GM20000 (cell line): ENCODE measurements around the gene CFAP61.
A peak's percentile ranks its signal among the peaks of the same experiment; 100 is the strongest.
"Not testable (repeated sequence)": the region's sequence is repeated elsewhere in the genome, so short reads cannot be mapped to it uniquely, and the experiment has no call there.

Experiments used
- DNase-seq: peaks from one replicate; pipeline ENCODE4 v3.0.0; 2012; ENCODE audit warnings: low spot score
- TF ChIP-seq, protein P1 (sequence below): IDR thresholded peaks from 2 replicates; pipeline ENCODE4 v1.5.1; 2012; ENCODE audit warnings: mild to moderate bottlenecking, control low read depth; ENCODE audit errors: extremely low read depth, missing control alignments

The CFAP61 gene

DNA sequence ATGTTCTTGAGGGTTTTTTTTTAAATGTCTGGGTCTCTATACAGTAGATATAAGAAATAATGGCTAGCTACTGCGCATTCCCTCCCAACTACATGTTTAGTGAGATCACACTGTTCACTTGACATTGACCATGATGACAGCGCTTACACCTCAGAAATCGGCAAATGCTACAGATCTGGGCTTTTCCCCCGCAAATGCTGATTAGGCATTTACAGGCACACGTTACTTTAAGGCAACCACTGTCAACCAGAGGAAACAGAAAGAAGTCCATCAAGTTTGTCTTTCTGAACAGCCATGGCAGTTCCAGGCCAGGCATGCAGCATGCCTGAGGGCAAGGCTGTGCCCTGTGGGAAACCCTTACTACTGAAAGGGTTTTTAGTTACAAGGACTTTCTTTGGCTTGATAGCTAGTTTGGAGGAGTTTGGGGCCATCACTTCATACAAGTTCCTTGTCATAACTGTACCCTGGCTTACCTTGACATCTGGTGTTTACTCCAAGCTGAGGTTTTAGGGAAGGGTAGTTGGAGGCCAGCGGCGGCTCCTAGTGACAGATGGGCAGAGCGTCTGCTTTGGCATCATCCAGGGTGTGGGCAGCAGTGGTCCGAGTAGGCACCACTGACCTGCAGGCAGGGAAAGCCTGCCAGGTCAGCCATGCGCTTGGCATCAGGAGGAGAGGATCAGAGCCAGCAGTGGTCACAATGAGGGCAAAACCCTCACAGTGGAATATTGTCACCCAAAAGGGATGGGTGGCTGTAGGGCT, 43.0 kb downstream of the CFAP61 start:
- DNase-seq = no peak
- TF ChIP-seq, protein P1, sequence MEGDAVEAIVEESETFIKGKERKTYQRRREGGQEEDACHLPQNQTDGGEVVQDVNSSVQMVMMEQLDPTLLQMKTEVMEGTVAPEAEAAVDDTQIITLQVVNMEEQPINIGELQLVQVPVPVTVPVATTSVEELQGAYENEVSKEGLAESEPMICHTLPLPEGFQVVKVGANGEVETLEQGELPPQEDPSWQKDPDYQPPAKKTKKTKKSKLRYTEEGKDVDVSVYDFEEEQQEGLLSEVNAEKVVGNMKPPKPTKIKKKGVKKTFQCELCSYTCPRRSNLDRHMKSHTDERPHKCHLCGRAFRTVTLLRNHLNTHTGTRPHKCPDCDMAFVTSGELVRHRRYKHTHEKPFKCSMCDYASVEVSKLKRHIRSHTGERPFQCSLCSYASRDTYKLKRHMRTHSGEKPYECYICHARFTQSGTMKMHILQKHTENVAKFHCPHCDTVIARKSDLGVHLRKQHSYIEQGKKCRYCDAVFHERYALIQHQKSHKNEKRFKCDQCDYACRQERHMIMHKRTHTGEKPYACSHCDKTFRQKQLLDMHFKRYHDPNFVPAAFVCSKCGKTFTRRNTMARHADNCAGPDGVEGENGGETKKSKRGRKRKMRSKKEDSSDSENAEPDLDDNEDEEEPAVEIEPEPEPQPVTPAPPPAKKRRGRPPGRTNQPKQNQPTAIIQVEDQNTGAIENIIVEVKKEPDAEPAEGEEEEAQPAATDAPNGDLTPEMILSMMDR = no peak

DNA sequence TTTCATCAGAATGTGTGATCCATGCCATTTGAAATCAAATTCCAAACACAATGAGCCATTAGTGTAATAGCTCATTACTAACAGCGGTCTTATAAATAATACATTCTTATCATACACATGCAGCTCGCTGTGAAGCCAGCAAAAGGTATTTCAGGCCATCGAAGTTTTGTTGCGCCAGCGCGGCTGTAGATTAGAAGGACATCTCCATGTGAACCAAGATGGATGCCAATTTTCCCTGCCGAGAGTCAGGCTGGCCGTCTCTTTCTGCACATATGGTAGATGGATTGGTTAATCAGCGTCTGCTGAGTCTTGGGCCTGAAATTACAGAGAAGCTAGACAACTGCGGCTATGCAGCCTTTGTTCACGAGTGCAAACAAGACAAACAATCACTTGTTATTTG, 44.1 kb downstream of the CFAP61 start:
- TF ChIP-seq, protein P1 = no peak
- no peak for DNase-seq

DNA sequence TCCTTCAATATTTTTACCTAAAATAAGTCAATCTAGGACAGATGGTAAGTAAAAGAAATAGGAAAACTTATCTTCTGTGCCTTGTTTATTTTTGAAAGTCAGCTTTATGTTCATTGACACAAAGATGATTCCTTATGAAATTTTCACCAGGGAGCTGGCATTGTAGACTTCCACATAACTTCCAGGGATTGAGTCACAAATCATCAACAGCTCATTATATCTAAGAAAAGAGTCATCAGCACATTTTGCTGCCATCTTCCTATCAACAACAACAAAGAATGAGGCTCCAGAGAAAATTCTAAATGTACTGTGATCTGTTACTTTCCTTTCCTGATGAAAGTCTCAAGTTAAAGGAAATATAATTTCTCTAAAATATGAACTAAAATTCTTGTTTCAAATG, 48.5 kb downstream of the CFAP61 start:
- TF ChIP-seq, protein P1 = no peak
- DNase-seq = no peak

DNA sequence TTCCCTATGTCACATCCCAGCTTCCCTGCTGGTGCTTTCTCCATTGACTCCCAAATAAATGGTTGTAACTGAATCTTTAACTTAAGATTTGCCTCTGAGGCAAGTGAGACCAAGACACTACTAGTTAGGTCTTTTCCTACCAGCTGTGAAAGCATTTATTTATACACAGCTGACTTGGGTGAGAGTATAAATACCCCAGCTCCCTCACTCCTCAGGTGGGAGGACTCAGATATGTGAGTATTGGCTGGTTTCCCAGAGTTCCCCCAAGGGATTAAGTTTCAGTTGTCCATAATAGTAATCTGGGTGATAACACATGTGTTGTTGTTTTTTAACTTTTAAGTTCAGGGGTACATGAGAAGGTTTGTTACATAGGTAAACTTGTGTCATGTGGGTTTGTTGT, 49.8 kb downstream of the CFAP61 start:
- no peak for DNase-seq
- TF ChIP-seq, protein P1 = no peak

DNA sequence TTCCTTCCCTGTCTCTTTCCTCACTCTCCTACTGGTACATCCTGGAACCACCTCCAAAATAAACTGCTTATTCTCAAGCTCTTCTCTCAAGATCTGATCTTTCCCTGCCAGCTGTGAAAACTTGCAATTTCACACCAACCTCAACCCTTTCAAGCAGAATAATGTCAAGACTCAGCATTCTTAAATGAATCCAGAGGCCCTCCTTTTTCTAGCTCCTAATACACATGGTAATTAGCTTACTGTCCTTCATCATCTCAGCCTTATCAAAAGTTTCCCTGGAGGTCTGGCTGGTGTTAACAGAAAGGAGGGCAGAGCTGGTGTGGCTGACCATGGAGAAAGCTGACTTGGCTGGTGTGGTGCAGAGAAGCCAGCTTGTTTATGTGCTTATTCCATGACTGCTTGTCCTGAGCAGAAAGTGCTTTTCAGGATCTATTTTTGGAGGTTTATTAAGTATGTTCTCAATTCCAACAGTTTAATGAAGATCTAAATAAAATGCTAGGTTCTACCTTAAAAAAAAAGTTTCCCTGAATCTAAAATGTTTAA, 50.5 kb downstream of the CFAP61 start:
- DNase-seq = no peak
- TF ChIP-seq, protein P1 = no peak

DNA sequence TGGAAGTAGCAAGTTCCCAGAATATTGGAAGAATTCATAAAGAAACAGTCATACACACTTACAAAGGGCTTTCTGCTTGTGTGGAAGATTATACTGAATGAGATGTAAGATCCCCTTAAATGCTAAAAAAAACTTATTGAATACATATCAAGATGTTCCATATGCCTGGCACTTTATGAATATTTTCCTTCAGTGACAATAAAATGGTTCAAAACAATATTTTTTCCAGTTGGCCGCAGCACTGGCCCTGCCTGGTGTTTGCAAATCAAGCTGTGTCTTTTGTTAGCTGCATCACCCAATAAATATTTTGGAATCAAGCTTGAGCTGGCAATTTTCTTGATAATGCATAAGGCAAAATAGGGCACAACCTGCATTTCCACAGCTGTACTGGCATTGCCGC, 51.2 kb downstream of the CFAP61 start:
- no peak for DNase-seq
- TF ChIP-seq, protein P1 = no peak

DNA sequence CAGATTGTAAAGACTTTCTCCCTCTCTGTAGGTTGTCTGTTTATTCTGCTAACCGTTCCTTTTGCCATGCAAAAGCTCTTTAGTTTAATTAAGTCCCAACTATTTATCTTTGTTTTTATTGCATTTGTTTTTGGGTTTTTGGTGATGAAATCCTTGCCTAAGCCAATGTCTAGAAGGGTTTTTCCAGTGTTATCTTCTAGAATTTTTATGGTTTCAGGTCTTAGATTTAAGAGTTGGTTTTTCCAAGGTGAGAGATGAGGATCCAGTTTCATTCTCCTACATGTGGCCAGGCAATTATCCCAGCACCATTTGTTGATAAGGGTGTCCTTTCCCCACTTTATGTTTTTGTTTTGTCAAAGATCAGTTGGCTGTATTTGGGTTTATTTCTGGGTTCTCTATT, 70.9 kb downstream of the CFAP61 start:
- not testable (repeated sequence) for DNase-seq

DNA sequence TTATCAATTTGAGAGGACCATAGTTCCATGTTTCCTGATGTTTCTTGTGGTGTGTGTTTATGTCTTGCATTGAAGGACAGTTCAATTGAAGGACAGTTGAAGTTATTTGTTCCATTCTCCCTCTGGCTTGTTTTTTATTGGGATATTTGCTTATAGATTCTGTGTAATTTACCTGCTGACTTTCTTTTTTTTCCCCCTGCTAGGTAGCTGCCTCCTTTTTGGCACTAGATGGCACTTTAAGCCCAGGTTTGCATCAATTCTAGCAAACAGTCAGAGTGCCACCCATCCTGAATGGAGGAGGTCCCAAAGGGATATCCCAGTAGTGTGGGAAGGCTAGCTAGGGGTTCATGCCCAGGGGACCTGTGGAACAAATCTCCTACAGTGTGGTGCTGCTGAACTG, 78.1 kb downstream of the CFAP61 start:
- no peak for DNase-seq
- TF ChIP-seq, protein P1 = peak; percentile 29
